T-helper 9 cell (primary cell): Measurements from ENCODE around the gene GAS2.

Experiments used
- DNase-seq: peaks from one replicate; pipeline ENCODE4 v3.0.0-alpha.2; 2020

GAS2 gene

DNA sequence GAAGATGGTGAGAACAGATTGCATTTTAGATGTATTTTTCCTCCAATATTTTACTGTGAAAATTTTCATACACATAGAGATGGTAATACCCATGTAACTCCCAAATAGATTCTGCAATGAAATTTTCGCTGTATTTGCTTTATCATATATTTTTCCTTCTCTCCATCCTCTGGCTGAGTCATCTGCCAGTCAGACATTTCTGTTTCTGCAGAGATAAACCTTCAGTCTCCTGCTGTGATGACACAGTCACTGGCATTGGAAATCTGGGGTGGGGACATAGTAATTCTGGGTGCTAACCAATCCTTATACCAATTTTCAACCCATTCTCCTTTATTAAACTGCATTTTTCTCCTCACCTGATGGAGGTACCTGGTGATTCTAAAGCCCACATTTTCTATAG, 129.5 kb downstream of the GAS2 start:
- DNase-seq, result no peak

DNA sequence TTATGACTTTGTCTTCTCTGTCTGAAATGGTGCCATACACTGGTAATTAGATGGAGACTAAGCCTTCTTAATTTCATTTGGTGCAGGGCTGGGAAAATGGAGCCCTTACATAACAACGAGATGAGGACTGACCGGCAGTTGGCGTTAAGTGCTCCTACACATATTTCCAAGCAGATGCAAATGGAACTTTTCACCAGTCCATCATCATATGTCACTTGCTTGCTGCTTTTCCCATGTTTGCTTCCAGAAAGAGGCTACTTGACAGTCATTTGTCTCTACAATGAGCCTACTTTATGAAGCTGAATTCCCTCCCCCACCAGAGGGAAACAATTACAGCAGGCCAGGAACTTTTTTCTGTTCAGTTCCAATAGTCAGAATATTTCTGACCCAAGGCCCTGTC, 130.6 kb downstream of the GAS2 start:
- DNase-seq, result no peak

DNA sequence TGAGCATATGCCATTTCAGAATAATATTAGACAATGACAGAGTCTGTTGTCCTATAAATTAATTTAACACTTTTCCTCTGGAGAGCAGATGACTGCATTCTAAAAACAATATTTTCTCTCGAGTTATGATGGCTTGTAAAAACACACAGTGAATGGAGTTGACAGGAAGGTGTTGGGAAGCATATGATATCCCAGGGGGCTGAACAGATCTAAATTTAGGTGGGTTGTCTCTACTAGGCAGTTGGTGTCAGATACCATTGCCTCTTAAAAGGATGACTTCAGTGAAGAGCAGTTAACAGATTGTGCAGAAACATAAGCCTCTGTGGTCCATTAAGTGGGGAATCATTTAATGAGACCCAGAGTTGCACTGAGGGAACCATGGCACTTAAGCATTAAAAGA, 132.5 kb downstream of the GAS2 start:
- no peak for DNase-seq

DNA sequence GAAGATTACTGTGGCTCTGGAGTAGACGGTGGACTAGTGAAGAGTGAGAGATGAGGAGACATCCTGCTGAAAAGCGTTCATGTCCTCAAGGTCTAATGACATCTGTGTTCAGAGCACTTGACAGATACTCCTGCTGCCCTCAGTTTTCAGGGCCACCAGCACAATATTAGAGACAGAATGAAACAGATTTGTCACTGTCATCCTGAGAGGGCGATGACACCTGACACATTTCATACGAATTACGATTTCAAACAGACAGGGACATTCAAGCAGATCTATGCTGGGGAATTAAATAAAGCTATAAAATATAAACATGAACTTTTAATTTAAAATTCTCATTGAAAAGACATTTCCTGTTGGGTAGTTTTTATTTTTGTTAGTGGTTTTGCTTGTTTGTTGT, 134.1 kb downstream of the GAS2 start:
- DNase-seq, result no peak

DNA sequence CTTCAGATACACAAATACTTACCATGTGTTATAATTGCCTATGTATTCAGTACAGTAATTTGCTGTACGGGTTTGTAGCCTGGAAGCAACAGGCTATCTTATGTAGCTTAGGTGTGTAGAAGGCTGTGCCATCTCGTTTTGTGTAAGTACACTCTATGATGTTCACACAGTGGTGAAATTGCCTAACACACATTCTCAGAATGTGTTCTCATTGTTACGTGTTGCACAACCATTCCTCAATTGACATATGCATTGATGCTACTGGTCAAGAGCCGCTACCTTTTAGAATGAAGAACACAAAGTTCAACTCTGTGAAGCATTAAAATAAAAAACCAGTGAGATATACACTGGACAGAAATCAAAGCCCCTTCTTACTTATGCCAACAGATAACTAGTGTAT, 136.4 kb downstream of the GAS2 start:
- no peak for DNase-seq

DNA sequence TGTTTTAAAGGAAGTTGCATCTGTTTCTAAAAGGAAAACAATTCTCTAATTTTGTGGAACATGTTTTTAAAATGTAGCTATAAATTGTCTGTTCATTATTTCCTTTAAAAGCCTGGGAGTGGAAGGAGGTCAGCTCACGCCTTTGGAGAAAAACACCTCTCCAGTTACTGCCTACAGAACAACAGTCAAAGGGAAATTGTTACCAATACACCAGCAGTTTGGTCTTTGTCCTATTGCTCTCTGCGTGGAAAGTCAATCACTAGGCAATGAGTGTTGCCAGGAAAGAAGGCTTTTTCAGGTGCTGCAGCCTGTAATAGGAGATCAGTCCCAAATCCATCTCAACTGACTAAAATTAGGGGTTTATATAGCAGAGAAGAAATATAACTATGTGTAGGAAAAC, 141.0 kb downstream of the GAS2 start:
- DNase-seq, result no peak

DNA sequence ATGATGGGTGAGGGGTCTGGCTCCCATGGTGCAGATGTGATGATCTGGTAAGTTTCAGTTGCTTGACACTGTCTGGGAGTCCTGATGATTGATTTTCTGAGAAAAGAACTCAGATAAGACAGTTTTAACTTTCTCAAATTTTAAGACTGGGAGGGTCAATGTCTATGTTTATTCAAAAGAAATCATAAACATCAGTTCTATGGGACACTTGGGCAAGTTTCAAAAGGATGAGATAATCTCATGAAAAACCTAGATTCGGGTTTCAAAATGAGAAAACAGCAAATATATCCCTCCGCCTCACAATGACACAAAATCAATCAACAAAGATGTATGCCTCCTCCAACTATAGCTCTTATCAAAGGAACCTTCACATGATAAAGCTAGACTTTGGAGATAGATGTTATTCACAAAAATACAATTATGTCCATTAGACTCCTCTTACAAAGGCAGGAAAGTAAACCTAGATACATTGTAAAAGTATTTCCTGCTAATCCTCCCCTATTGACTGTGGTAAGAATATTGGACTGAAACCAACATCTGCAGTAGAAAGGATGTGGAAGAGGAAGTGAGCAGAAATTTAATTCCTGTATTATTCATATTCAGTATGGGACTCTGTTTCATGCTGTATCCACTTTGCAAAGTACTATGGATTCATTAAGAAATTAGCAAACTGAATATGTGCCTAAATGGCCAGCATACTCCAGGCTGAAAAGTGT, 141.6 kb downstream of the GAS2 start:
- no peak for DNase-seq

DNA sequence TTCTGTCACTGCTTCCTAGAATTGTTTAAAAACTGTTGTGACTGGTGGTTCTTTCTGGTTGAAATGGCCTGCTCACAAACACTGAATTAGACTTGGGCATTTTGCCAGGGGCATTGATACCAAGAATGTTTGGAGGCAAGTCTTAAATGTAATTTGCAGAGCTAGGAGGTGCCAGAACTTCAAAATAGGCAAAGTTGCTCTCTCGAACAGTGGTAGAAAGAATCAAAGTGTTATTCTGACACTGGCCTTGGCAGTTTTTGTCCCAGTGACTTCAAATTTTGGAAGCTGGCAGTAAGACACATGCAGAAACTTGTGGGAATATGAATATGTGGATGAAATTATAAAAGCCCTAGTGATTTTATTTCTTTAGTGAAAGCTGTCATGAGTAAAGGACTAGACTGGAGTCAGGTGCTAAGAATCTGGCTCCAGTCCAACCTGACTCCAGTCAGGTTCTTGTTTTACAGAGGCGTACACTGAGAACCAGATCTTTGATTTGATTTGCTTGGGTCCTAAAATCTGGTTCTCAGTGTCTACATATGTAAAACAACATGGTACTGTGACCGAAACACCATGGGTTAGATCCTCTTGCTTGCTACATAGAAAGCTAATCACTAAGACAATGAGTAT, 142.3 kb downstream of the GAS2 start:
- DNase-seq, result no peak

DNA sequence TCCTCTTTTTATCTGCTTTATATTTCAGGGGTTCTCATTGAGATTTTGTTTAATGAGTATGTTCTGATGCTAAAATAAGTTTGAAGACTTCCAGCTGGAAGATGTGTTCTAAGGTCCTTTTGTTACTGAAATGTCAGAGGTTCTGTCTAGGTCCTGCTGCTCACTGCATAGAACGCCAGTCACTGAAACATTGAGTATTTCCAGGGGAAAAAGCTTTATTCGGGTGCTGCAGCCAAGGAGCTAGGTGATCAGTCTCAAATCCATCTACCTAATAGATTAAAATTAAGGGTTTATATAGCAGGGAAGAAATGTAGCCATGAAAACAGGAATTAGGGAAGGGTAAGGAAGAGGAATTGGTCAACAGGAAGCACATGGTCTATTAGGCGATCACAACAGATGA, 143.5 kb downstream of the GAS2 start:
- DNase-seq, result no peak

DNA sequence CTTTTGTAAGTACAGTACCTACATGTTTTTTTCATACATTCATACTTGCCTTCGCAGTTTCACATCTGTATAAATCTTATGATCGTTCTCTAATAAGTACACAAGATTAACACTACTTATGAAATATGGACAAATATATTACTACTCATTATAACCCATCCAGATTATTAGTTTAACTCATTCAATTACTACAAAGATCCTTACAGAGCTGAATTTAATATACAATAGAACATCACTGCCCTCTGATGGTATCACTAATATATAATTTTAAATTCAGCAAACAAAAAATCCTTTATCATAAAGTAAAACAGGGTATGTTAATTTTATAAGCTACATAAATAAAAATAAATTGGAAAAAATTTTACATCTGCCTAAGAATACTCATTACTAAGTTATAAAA, 155.8 kb downstream of the GAS2 start:
- no peak for DNase-seq

DNA sequence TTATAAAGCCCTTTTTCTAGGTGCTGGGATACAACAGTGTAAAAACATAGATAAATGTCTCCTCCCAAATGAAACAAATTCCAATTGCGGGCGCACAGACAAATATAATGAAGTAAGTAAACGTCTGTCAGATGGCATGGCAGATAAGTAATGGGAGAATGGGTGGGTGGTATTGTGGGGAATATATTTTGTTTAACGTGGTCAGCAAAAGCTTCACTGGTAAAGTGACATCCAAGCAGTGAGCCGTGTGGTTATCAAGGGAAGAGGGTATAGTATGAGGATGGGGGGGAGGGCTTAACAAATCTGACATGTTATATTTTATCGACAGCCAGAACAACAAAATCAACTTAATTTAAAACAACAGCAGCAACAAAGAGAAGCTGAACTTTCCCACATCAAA, 162.0 kb downstream of the GAS2 start:
- no peak for DNase-seq

DNA sequence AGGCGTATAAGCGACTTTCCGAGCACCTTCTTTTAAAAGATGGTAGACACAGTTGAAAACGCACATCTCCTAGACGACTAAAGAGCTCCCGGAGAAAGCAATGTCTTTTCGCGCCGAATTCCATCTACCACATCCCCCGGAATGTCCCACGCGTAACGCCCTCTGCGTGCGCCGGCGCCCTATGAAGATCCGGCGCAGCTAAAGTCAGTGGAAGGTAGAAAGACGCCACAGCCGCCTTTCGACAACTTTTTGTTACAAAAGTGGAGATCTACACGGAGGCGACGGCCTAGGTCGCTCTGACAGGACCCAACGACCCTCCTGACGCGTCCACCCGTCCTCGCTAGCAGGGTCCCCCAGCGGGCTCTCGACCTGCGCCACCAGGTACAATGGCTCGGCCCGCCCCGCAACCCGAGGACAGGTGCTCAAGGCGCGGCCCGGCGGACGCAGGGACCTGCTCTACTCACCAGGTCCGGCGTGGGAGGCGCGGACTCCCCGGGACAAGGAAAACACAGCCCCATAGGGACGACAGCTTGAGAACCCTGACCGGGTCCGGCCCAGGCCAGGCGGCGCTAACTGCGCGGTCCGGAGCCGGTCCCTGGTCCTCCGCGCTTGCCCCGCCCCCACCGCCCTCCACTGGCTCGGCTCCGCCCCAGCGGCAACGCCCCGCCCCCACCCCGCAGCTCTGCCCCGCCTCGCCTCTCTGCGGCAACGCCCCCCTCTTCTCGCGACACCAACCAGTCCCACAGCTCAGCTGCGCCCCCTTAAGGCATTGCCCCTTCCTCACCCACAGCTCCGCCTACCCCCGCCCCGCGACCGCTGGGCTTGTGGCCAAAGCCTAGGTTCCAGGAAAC, 163.0 kb downstream of the GAS2 start, which contains the start of gene SVIP:
Gene SVIP (minus strand): TSS at position 571 of the 851 bp plus-strand sequence. CDS start 53 bp downstream, at position 518.
- peak; percentile 95 for DNase-seq

DNA sequence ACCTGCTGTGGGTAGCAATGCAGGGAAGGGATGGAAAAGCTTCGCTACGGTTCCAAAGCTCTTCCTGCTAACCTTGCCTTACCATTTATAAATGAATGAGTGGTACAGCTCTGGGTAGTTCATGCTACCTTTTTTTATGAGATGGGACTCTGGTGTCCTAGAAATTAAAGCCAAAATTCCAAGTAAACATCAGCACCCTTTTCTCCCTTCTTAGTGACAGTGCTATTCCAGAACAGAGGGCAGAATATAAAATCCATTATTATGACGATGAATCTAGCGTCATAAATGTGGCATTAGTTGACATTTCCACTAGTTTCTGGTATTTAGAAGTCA, 163.6 kb downstream of the GAS2 start:
- DNase-seq, result no peak

DNA sequence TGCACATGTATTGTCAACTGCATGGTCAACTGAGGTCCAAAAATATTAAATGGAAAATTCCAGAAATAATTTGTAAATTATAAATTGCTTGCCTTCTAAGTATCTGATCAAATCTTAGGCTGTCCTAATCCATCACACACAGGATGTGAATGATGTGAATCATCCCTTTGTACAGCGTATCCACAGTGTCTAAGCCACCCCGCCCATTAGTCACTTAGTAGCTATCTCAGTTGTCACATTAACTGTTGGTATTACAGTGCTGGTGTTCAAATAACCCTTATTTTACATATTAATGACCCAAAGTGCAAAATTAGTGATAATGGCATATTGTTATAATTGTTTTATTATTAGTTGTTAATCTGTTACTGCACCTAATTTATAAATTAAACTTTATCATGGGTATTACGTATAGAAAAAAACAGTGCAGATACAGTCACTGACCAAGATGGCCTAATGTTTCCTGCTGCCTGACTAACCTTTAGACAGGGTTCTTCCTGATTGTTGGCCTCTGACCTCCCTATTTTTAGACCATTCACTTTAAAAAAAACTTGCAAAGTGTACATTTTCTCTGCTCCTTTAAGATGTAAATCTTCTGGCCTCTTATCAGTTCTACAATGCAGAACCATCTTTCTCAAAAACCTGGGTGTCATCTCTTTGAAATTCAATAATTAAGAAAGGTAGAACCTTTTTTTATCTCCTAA, 166.1 kb downstream of the GAS2 start:
- DNase-seq, result no peak

DNA sequence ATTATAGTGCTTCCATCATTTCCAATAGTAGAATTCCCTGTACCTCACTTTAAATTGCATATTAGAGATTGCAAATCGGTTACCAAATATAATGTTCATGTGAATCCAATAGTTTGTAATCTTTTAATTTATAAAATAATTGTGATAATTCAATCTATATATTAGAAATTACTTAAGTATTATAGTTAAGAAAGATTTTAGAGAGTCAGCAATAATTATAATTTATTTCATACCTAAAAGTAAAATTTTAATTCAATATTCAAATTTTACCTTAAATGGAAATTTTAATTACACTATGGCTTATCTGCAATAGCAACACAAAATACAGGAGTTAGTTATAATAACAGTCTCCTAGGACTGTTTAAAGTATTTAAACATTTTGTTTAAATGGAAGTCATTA, 180.3 kb downstream of the GAS2 start:
- no peak for DNase-seq

DNA sequence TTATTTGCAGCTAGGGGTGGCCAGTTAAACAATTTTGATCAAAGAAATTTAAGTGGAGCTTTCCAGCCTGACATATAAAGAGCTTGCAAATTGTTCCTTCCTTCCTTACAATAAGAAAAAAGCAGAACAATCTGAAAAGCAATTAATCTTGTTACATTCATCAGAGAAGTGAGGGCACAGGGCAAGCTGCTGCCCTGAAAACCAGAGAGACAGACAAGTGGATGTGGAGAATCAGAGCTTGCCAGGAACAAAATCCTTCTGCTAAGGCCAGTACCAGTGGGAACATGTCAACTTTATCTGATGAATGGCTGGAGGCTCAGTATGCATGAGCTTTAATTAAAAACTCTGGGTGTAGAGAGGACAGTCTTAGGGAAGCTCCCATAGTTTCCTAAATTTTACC, 185.1 kb downstream of the GAS2 start:
- no peak for DNase-seq

DNA sequence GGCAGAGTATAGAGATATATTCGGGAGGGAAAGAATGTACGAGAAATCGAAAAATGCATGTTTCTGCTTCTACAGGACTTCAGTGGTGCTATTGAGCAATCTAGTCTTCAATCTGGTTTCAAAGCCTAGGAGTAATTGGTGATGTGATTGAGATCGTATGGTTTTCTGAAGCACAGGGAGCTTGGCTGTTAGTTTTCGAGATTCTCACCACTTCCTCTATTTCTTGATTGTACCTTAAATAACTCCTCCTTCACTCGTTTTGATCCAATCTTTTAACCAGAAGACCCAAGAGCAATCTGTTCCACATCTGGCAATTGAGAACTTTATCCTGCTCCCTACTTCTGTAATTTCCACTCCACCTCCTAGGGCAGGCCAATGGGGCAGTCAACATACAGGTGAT, 193.3 kb downstream of the GAS2 start:
- no peak for DNase-seq

DNA sequence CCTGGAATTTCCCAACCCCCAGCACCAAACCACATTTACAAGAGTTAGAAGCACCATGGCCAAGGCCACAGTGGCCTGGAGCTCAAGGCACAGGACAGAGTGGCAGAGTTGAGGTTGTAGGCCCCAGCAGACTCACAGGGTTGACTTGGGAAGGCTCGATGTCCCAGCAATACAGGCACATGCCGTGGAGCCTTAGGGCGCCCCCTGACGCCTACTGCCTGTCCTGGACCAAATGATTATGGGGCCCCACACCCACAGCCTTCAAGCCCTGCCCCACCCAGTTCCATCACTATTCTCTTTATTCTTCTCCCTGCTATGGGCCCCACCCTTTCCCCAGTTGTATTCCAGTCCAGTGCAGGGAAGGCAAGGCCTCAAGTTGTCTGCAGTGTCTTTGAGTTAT, 193.8 kb downstream of the GAS2 start, which contains the start of gene CCDC179:
Gene CCDC179 (minus strand): TSS at position 234 of the 400 bp plus-strand sequence. CDS start 53 bp downstream, at position 181.
- no peak for DNase-seq
